K562 (cell line): ENCODE measurements around the gene SEC24B. TPM values are rescaled to one million over a fixed set of nuclear protein-coding genes. Genes with fewer than 3 reads are reported as not detected.

Experiments used
- ARID3A ChIP-seq: IDR thresholded peaks from 2 replicates; pipeline ENCODE4 v1.6.1; 2012; ENCODE audit warnings: low read depth, low read length, improper control_type of control experiment, borderline replicate concordance
- CBFA2T2 ChIP-seq: fragments of 450-650 bp; conservative IDR thresholded peaks from 2 replicates; pipeline ENCODE4 v1.6.1; 2017; ENCODE audit warnings: mild to moderate bottlenecking
- CSDE1 ChIP-seq, 2 experiments: fragments of 450-650 bp; IDR thresholded peaks; 2 replicates each; pipeline ENCODE4 v1.6.1; 2016; ENCODE audit warnings: mild to moderate bottlenecking in 1 of 2
- E2F1 ChIP-seq: sonication (generic); formaldehyde crosslinking; IDR thresholded peaks from 2 replicates; pipeline ENCODE4 v1.8.1; 2023; ENCODE audit warnings: mild to moderate bottlenecking, missing genetic modification reagents, moderate library complexity
- GTF2A2 ChIP-seq: IDR thresholded peaks from 2 replicates; pipeline ENCODE4 v1.6.1; 2016; ENCODE audit warnings: mild to moderate bottlenecking, missing genetic modification characterization, missing compliant biosample characterization
- HEY1 ChIP-seq: fragments of 250-450 bp; sonication (Bioruptor Pico); IDR thresholded peaks from 2 replicates; pipeline ENCODE4 v1.5.0; 2020; ENCODE audit warnings: mild to moderate bottlenecking, moderate library complexity, borderline replicate concordance
- ID3 ChIP-seq, 2 experiments: fragments of 250-450 bp in 1 of 2; fragments of 450-650 bp in 1 of 2; sonication (Bioruptor Pico) in 1 of 2; IDR thresholded peaks; 2 replicates each; pipeline versions ENCODE4 v1.6.1 to v1.8.0; 2016 to 2021; ENCODE audit warnings: mild to moderate bottlenecking in 2 of 2, moderate library complexity in 2 of 2, missing compliant biosample characterization in 1 of 2, missing genetic modification characterization in 1 of 2
- IRF9 ChIP-seq: fragments of 450-650 bp; IDR thresholded peaks from 2 replicates; pipeline ENCODE4 v1.6.1; 2016; ENCODE audit warnings: missing biosample characterization, missing genetic modification characterization
- KLF1 ChIP-seq: fragments of 450-650 bp; IDR thresholded peaks from 2 replicates; pipeline ENCODE4 v1.6.1; 2016; ENCODE audit warnings: missing genetic modification characterization, missing compliant biosample characterization
- MTA3 ChIP-seq: fragments of 450-650 bp; formaldehyde crosslinking; IDR thresholded peaks from 2 replicates; pipeline ENCODE4 v1.6.1; 2017; ENCODE audit warnings: mild to moderate bottlenecking, borderline replicate concordance
- PKNOX1 ChIP-seq: fragments of 450-650 bp; IDR thresholded peaks from 2 replicates; pipeline ENCODE4 v1.6.1; 2016
- PML ChIP-seq: IDR thresholded peaks from 2 replicates; pipeline ENCODE4 v1.6.1; 2012; ENCODE audit warnings: low read length, inconsistent platforms
- RAD51 ChIP-seq: fragments of 450-650 bp; IDR thresholded peaks from 2 replicates; pipeline ENCODE4 v1.7.1; 2016; ENCODE audit warnings: low read depth, mild to moderate bottlenecking, borderline replicate concordance
- TAF9B ChIP-seq: fragments of 450-650 bp; IDR thresholded peaks from 2 replicates; pipeline ENCODE4 v1.6.1; 2018; ENCODE audit warnings: mild to moderate bottlenecking; ENCODE audit not compliant: partially characterized antibody
- TFAP4 ChIP-seq: sonication (generic); formaldehyde crosslinking; IDR thresholded peaks from 2 replicates; pipeline ENCODE4 v1.8.0; 2022; ENCODE audit warnings: missing genetic modification reagents, mild to moderate bottlenecking, moderate library complexity, borderline replicate concordance
- ZNF124 ChIP-seq: sonication (generic); formaldehyde crosslinking; IDR thresholded peaks from 2 replicates; pipeline ENCODE4 v1.8.1; 2022; ENCODE audit warnings: missing genetic modification reagents
- ZNF224 ChIP-seq: sonication (generic); formaldehyde crosslinking; IDR thresholded peaks from 2 replicates; pipeline ENCODE4 v1.8.0; 2022; ENCODE audit warnings: mild to moderate bottlenecking, missing genetic modification reagents
- ZNF431 ChIP-seq: sonication (generic); formaldehyde crosslinking; IDR thresholded peaks from 2 replicates; pipeline ENCODE4 v1.8.0; 2022; ENCODE audit warnings: mild to moderate bottlenecking, missing genetic modification reagents
- polyA plus RNA-seq, 8 experiments: library from polyadenylated mRNA; depleted of rRNA in 4 of 8; stranded (reverse) in 5 of 8; unstranded in 3 of 8; fragments of >200 nt; fragmentation: Nextera tagmentation in 2 of 8; fragmentation: Illumina TruSeq in 1 of 8; extraction: Ambion mirVana in 2 of 8; extraction: Trizol in 1 of 8; gene quantifications; 2 replicates each; pipeline versions ENCODE4 v1.2.1 to v1.2.3, GENCODE V29; 2011 to 2014; ENCODE audit warnings: inconsistent platforms in 1 of 8, missing spikeins in 1 of 8
- total RNA-seq, 7 experiments: library from RNA; depleted of rRNA in 6 of 7; stranded (reverse); fragments of >200 nt in 6 of 7; fragmentation: Illumina TruSeq in 2 of 7; extraction: Trizol in 2 of 7; gene quantifications; 2 replicates each; pipeline versions ENCODE4 v1.2.1 to v1.2.3, GENCODE V29; 2011 to 2021; ENCODE audit warnings: low replicate concordance in 1 of 7

Gene SEC24B
- total and polyA plus RNA-seq, 9 of the 15 experiments (the other 6 are each of a cell fraction or from before 2014, with no cell fraction given): 6.3 to 46.4 (median 17.1) TPM

- TF ChIP-seq ZNF124 (no peak), HEY1 (CRISPR knock-in tag) (no peak), IRF9 (tag) (no peak), TAF9B (no peak), MTA3 (no peak), PML (no peak), CSDE1 (IDR thresholded peaks at IDR 0.05) (no peak), ZNF224 (CRISPR knock-in tag) (no peak), PKNOX1 (no peak), CBFA2T2 (no peak), RAD51 (no peak), ID3 (CRISPR knock-in tag; IDR thresholded peaks at IDR 0.05) (no peak), ID3 (tag; IDR thresholded peaks at IDR 0.05) (peak; percentile 17; the same call in 1 of the 2 replicates), ARID3A (no peak), GTF2A2 (tag) (no peak), E2F1 (no peak), KLF1 (tag) (peak; percentile 68; the same call in 1 of the 2 replicates), ZNF431 (CRISPR knock-in tag) (peak; percentile 50; the same call in 1 of the 2 replicates), TFAP4 (peak; percentile 61; the same call in 1 of the 2 replicates)
Observed at GRCh38 chr4:109559983-109560686, 126.5 kb downstream of the SEC24B start, which contains the start of gene MCUB (continued).
